GM18873 (cell line): ENCODE results near the gene ZFAND3.

Experiments used
- ATAC-seq: cut with Tn5 transposase; IDR thresholded peaks from one replicate; pipeline ENCODE4 v1.9.1; 2021; ENCODE audit warnings: mild to moderate bottlenecking, moderate library complexity, moderate number of reproducible peaks; ENCODE audit not compliant: unreplicated experiment, low FRiP score

ZFAND3 gene

DNA sequence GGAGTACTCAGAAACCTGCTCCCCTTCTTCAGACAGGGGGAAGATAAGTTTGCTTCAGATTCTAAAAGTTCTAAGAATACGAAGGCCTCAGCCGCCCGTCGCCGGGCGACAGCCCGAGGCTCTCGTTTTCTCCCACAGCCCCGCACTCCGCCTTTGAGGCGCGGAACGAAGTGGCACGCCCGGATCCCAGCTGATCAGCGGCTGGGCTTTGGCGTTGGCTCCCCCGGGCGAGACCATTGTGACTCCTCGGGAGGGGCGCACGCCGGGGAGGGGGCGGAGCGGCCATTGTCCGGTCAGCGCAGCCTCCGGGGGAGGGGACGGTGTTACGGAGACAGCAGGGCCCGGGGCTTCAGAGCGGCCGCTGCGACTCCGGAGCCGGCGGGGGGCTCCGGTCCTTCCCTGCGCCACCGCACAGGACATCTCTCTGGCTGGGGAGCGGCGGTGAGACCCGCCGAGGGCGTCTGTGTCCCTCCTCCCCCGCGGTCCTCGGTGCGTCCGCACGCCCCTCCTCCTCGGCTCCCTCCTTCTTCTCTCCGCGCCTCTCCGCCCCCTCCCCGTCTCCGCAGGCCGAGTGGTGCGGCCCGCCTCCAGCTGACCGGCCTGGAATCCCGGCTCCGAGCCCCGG, at the start of gene ZFAND3:
TSS of gene ZFAND3 (plus strand) at position 551 of the 625 bp plus-strand sequence. CDS start 219 bp downstream, outside the sequence.
- ATAC-seq, result peak; percentile 81

- no peak for ATAC-seq
Observed at GRCh38 chr6:37774028-37774680, 45.4 kb upstream of the ZFAND3 start.

GRCh38 chr6:37776566-37776965, 43.0 kb upstream of the ZFAND3 start:
- ATAC-seq, result no peak

DNA sequence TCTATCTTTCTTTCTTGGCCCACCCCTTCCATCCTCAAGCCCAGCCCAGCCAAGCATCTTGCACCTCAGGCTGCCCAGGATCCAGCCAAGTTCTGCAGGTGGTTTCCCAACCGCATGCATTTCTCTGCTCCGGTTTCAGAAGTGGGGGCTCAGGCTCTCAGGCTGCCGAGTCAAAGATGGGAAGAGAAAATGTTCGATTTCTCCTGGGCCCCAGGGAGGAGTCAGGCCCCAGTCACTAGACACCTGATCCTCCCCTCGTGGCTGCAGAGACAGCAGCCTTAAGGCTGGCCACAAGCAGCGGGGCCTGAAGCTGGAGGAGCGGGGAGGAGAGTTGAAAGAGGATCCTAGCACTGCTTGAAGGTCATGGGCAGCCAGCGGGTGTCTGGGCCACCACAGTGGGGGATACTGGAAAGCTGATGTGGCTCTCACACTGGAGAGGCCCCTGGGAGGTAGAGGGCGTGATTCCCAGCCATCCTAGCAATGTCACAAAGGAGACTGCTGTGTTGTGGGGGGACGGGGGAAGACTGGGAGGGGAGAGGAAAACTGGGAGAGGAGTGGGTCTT, 42.2 kb upstream of the ZFAND3 start:
- ATAC-seq, result no peak

GRCh38 chr6:37779111-37779800, 40.3 kb upstream of the ZFAND3 start:
- ATAC-seq, result no peak

DNA sequence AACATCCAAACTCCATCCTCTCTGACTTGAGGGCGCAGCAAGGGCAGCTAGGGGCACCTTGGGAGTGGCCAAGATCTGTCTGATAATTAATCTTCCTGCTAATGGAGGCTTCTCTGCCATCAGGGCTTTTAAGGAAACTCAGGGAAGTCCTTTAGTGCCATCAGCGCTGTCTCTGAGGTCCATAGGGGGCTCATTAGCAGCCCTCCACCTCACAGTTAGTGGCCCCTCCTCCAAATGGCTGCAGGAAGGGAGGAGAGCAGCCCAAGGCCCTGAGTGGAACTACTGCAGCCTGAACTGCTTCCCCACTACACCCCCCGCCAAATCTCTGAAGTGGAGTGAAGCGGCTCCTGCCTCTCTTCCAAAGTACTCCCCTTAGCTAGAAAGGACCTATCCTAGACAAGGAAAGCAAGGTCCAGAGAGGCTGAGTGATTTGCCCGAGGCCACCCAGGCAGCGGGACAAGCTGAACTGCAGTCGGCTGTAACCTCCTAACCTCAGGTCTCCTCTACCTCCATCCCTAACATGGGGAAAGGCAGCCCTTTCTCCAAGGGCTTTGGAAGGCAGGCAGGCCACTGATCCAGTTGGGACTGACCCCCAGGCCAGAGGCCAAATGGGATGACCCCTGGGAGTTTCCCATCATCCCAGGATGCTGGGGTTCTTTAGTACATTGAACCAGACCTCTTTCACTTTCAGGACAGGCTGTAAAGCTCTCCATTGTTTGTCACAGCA, 39.5 kb upstream of the ZFAND3 start:
- no peak for ATAC-seq

- no peak for ATAC-seq
Observed at GRCh38 chr6:37781788-37782187, 37.7 kb upstream of the ZFAND3 start.

DNA sequence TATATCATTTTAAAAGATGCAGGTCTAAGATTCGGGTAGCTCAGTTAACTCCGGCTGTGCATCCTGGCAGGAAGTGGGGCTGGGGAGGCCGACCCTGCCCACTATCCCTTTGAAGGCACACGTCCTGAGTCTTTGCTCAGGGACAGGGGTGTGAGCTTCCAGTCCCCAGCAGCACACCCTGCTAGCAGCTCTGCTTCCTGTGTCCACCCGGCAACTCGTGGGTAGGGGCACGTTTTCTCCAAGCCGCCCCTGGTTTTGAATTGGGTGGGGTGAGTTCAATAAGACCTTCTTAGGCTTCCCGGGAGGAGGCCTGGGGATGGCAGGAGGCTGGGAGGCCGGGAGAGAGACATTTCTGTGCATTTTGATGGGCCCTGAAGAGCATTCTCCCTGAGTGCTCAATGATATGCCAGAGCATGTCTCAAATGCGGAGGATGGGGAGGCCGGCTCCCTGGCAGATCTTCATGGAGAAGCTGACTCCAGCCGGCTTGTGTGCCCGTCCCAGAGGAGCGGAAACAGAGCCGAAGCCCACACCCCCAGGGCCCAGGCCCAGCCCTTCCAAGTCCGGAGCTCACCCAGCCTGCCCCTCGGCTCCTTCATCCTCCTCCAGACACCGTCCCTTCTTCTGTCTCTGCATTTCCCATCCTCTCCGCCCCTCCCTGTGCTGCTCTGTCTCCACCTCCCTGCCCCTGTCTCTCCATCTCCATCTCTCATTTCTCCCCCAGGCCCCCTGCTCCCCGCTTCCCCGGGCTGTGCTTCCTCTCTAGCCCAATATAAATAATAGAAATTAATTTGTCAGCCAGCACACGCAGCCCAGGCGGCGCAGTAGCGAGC, 36.3 kb upstream of the ZFAND3 start:
- no peak for ATAC-seq

DNA sequence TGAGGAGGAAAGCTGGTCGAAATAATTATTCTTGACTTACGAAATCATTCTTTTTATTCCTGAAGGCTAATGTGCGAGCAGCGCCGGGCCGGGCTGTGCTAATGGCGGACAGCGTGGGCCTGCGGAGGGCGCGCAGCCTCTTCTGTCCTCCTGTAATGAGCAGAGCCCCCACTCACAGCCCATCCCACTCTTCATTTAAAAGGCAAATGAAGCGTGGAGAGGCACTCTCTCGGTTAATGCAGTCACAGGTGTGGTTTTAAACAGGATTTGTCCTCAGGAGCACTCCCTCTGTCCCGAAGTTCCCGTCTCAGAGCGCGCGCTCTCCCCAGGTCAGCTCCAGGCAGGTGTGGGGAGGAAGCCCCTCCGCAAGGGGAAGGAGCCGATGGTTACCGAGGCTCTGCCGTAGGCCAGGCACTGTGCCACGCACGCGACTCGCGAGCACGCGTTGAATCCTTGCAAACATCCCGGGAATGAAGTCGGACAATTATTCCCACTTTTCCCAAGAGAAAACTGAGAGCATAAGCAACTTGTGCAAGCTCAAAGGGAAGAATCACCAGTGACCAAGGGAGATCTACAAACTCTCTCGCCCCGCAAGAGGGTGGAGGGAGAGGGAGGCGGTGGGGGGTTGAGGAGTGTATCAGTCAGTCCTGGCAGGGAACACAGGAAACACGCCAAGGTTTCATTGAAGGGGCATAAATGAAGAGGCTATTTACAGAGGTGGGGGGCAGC, 35.5 kb upstream of the ZFAND3 start:
- no peak for ATAC-seq

DNA sequence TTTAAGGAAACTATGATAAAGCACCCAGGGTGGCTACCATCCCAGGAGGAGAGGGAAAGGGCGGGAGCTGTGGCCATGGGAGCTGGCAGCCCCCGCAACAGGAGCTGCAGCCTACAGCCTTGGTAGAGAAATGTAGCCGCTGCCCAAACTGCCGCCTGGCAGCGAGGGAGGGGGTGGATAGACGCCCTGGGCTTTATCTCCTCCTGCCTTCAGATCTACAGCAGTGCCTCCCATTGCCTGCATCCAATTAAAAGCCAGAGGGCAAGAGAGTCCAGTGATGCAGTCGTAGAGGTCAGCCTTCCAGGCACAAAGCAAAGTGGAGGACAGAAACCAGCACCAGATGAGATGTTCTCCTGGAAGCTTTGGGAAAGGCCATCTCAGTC, 35.0 kb upstream of the ZFAND3 start:
- no peak for ATAC-seq

DNA sequence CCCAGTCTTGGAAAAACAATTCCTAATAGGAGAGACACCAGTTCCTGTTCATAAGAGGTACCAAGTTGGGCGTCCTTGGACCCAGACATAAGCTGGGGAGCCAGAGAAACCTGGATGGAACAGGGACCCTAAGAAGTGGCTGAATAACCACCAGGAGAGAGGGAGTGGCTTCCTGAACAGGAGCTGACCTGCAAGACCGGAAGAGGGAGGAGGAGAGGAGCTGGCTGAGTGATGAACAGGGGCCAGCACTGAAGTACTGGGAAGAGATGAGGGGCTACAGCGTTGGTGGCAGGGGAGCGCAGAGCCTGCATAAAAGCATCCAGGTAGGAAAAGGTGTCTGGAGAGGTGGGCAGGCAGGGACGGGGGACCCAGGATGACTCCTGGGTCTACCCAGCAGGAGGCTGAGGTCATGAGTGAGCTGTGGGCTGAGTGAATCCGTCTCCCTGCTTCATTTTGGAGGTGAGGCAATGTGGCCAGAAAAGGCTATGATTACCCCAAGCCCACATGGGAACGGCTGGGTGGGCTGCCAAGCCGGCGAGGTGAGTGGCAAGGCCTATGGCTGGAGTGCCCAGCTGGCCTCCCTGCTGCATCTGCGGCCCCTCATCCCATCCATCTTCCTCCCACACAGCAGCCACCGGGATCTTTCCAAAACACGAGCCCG, 34.4 kb upstream of the ZFAND3 start:
- no peak for ATAC-seq

DNA sequence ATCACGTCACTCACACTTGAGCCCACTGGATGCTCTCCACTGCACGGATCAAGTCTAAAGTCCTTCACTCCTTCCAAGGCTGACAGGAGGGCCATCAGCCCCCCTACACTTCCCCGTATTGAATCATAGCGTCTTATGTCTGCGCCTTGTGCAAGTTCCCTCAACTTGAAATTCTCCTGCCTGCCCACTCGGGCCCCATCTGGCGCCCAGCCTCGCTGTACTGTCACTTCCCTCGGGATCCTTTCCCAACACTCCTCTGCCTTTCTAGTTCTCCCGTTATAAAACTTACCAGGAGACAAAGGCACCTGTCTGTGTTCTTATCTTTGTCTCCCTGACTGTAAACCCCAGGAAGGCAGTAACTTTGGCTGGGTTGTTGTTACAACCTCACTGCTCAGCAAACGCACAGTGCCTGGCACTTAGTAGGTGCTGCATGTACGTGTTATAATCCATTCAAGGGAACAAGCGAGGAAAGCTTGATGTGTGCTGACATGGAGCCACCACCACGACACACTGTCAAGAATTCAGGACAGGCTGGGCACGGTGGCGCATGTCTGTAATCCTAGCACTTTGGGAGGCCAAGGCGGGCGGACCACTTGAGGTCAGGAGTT, 33.8 kb upstream of the ZFAND3 start:
- no peak for ATAC-seq

- ATAC-seq, result no peak
Observed at GRCh38 chr6:37787216-37787615, 32.3 kb upstream of the ZFAND3 start.

DNA sequence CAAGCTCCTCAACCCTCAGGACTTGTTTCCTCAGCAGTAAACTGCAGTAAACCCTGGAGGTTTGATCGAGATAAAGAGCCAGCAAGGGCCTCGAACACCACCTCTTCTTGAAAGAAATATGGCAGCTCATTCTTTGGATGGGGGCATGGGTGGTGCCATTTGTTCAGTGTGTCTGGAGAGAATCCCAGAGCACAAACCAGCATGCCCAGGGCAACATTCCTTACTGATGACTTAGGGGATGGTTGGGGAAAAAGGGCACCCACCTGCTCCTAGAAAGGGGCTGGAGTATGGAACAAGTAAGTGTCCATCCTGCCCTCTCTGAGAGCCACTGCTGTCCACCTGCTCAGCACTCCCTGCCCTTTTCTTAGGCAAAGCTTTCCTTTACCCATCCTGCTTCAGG, 31.3 kb upstream of the ZFAND3 start:
- ATAC-seq, result no peak

GRCh38 chr6:37791156-37791919, 28.2 kb upstream of the ZFAND3 start:
- peak; percentile 73 for ATAC-seq

- no peak for ATAC-seq
Observed at GRCh38 chr6:37792457-37793033, 27.0 kb upstream of the ZFAND3 start.

DNA sequence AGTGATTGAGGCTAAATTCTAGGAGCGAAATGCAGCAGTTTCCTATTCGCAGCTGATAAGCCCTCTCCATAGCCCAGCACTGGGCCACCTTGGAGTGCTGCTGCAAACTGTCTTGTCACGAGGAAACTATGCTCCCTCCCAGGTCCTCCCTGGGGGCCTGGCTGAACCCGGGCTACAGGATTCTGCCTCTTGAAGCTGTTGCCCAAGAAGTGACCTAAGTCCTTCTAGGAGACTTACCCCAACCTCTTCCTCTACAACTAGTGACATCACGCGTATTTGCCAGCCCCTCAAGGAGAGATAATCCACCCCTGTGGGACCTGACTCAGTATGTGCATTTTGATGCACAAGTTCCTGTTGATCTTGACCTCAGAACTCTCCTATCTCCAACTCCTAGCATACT, 26.5 kb upstream of the ZFAND3 start:
- ATAC-seq, result no peak
